ENCODE data around the gene SIX4. TPM values are rescaled to one million over a fixed set of nuclear protein-coding genes. Genes with fewer than 3 reads are reported as not detected.

Gene SIX4
- total and polyA plus RNA-seq, 4 donors: 1.0 to 7.1 (median 3.2) TPM

DNA sequence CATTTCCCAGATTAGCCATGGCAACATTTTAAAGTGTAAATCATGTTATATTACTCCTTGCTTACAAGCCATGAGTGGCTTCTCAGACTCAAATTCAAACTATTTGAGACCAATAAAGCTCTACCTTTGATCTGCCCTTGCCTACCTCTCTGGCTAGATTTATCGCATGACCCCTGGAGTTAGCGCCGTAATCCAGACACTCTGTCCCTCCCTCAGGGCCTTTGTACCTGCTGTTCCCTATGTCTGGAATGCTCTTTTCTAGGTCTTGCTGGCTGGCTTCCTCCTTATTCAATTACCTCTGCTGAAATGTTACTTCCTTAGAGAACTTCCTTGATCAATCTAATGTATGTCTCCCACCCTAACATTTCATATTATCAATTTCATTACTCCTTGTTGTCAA is 16.3 kb downstream of the SIX4 start:
- H3K9ac ChIP-seq (ENCODE audit: insufficient read depth in 1 of 2, low read length in 2 of 2): no peak overlapping the region
- H3K4me3 ChIP-seq: no peak overlapping the region
- no peaks in the 10 kb centered on the region for H3K4me1 ChIP-seq (ENCODE audit: control insufficient read depth in 5 of 5, insufficient read depth in 5 of 5, low read length in 5 of 5)
- WGBS, 2 donors: 99% methylated on average over 3 of the region's 3 CpGs
- no peak for ATAC-seq (ENCODE audit: insufficient read depth, low FRiP score)
- no peak overlapping the region for H3K27ac ChIP-seq (ENCODE audit: low read depth in 1 of 2, low read length in 1 of 2)
- H3K27me3 ChIP-seq (ENCODE audit: control insufficient read depth in 3 of 3, insufficient read depth in 3 of 3, low read length in 2 of 3): no peaks in the 10 kb centered on the region
- DNase-seq: no peak
- H3K9me3 ChIP-seq (ENCODE audit: control insufficient read depth in 4 of 4, insufficient read depth in 3 of 4, low read length in 3 of 4): no peaks in the 10 kb centered on the region
- TF ChIP-seq, protein P1, sequence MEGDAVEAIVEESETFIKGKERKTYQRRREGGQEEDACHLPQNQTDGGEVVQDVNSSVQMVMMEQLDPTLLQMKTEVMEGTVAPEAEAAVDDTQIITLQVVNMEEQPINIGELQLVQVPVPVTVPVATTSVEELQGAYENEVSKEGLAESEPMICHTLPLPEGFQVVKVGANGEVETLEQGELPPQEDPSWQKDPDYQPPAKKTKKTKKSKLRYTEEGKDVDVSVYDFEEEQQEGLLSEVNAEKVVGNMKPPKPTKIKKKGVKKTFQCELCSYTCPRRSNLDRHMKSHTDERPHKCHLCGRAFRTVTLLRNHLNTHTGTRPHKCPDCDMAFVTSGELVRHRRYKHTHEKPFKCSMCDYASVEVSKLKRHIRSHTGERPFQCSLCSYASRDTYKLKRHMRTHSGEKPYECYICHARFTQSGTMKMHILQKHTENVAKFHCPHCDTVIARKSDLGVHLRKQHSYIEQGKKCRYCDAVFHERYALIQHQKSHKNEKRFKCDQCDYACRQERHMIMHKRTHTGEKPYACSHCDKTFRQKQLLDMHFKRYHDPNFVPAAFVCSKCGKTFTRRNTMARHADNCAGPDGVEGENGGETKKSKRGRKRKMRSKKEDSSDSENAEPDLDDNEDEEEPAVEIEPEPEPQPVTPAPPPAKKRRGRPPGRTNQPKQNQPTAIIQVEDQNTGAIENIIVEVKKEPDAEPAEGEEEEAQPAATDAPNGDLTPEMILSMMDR (IDR thresholded peaks at IDR 0.05; ENCODE audit: control extremely low read depth, extremely low read depth): no peak
- H3K36me3 ChIP-seq (ENCODE audit: control insufficient read depth in 4 of 4, insufficient read depth in 4 of 4, low read length in 4 of 4): no peaks in the 10 kb centered on the region

DNA sequence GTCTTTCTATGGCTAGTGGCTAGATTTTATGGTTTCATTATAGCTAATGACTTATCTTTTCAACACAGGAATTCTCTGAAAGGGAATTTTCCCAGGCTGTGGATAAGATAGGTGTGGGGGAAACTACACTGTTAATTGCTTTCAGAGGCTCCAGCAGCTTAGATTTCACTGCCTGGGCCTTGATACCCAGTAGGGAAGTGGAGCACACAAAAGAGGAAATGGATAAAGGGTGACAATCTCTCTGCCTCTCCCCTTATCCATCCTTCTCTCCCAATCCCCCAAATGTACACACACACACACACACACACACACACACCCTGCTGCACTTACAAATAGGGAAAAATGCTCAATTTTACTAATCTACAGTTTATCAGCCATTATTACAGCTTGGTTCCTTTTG is 19.1 kb downstream of the SIX4 start:
- Histone ChIP-seq H3K27me3 (ENCODE audit: control insufficient read depth in 3 of 3, insufficient read depth in 3 of 3, low read length in 2 of 3) (no peaks in the 10 kb centered on the region), H3K36me3 (ENCODE audit: control insufficient read depth in 4 of 4, insufficient read depth in 4 of 4, low read length in 4 of 4) (no peaks in the 10 kb centered on the region), H3K4me3 (no peak overlapping the region), H3K9me3 (ENCODE audit: control insufficient read depth in 4 of 4, insufficient read depth in 3 of 4, low read length in 3 of 4) (peaks cover 0 to 7% (median 2%) of the 10 kb centered on the region in 4 donors), H3K4me1 (ENCODE audit: control insufficient read depth in 5 of 5, insufficient read depth in 5 of 5, low read length in 5 of 5) (no peaks in the 10 kb centered on the region), H3K9ac (ENCODE audit: insufficient read depth in 1 of 2, low read length in 2 of 2) (no peak overlapping the region), H3K27ac (ENCODE audit: low read depth in 1 of 2, low read length in 1 of 2) (no peak overlapping the region)
- ATAC-seq (ENCODE audit: insufficient read depth, low FRiP score): no peak
- DNase-seq: no peak
- TF ChIP-seq, protein P1 (IDR thresholded peaks at IDR 0.05; ENCODE audit: control extremely low read depth, extremely low read depth): no peak

DNA sequence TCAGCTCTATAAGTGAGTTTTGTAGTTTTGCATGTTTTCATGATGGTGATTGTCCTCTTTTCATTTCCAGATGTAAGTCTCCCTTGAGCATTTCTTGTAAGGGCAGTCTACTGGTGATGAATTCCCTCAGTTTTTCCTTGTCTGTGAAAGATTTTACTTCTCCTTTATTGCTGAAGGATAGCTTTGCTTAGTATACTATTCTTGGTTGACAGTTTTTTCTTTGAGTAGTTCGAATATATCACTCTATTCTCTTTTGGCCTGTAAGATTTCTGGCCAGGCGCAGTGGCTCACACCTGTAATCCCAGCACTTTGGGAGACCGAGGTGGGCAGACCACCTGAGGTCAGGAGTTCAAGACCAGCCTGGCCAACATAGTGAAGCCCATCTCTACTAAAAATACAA is 23.6 kb downstream of the SIX4 start:
- no peak for ATAC-seq (ENCODE audit: insufficient read depth, low FRiP score)
- Histone ChIP-seq H3K9me3 (ENCODE audit: control insufficient read depth in 4 of 4, insufficient read depth in 3 of 4, low read length in 3 of 4) (peaks cover 0 to 10% (median 6%) of the 10 kb centered on the region in 4 donors), H3K36me3 (ENCODE audit: control insufficient read depth in 4 of 4, insufficient read depth in 4 of 4, low read length in 4 of 4) (no peaks in the 10 kb centered on the region), H3K27ac (ENCODE audit: low read depth in 1 of 2, low read length in 1 of 2) (no peak overlapping the region), H3K4me3 (no peak overlapping the region), H3K9ac (ENCODE audit: insufficient read depth in 1 of 2, low read length in 2 of 2) (no peak overlapping the region), H3K4me1 (ENCODE audit: control insufficient read depth in 5 of 5, insufficient read depth in 5 of 5, low read length in 5 of 5) (no peaks in the 10 kb centered on the region), H3K27me3 (ENCODE audit: control insufficient read depth in 3 of 3, insufficient read depth in 3 of 3, low read length in 2 of 3) (no peaks in the 10 kb centered on the region)
- TF ChIP-seq, protein P1 (IDR thresholded peaks at IDR 0.05; ENCODE audit: control extremely low read depth, extremely low read depth): no peak
- WGBS, 2 donors: 91 to 93% methylated on average over 3 of the region's 3 CpGs
- DNase-seq: no peak

DNA sequence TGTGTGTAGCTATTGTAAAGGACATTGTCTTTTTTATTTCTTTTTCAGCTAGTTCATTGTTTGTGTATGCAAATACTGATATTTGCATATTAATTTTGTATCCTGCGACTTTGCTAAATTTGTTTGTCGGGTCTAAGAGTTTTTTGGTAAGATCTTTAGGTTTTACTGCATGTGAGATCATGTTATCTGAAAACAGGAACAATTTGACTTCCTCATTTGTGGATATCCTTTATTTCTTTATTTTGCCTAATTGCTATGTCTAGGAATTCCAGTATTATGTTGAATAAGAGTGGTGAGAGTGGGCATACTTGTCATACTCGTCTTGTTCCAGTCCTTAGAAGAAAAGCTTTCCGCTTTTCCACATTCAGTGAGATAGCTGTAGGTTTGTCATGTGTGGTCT is 28.8 kb downstream of the SIX4 start:
- Histone ChIP-seq H3K27me3 (ENCODE audit: control insufficient read depth in 3 of 3, insufficient read depth in 3 of 3, low read length in 2 of 3) (no peaks in the 10 kb centered on the region), H3K4me3 (no peak overlapping the region), H3K36me3 (ENCODE audit: control insufficient read depth in 4 of 4, insufficient read depth in 4 of 4, low read length in 4 of 4) (no peaks in the 10 kb centered on the region), H3K9me3 (ENCODE audit: control insufficient read depth in 4 of 4, insufficient read depth in 3 of 4, low read length in 3 of 4) (peaks cover 0 to 5% (median 4%) of the 10 kb centered on the region in 4 donors), H3K27ac (ENCODE audit: low read depth in 1 of 2, low read length in 1 of 2) (no peak overlapping the region), H3K4me1 (ENCODE audit: control insufficient read depth in 5 of 5, insufficient read depth in 5 of 5, low read length in 5 of 5) (no peaks in the 10 kb centered on the region), H3K9ac (ENCODE audit: insufficient read depth in 1 of 2, low read length in 2 of 2) (no peak overlapping the region)
- TF ChIP-seq, protein P1 (IDR thresholded peaks at IDR 0.05; ENCODE audit: control extremely low read depth, extremely low read depth): no peak
- no peak for ATAC-seq (ENCODE audit: insufficient read depth, low FRiP score)
- DNase-seq: no peak
- WGBS, 2 donors: 74 to 80% methylated on average over 4 of the region's 4 CpGs
